ENCODE results near the gene MARCHF3.
"Not testable (repeated sequence)": the region's sequence is repeated elsewhere in the genome, so short reads cannot be mapped to it uniquely, and the experiment has no call there.

The MARCHF3 gene

GRCh38 chr5:127051591-127051990 lies 21.2 kb upstream of the MARCHF3 start:
- in situ Hi-C loops (cut with MboI; ENCODE audit: low sequenced_read_pairs) = no loop called here

GRCh38 chr5:127046343-127047072 lies 16.1 kb upstream of the MARCHF3 start:
- in situ Hi-C loops (cut with MboI; ENCODE audit: low sequenced_read_pairs) = no loop called here

GRCh38 chr5:127042593-127042992 lies 12.2 kb upstream of the MARCHF3 start:
- in situ Hi-C loops (cut with MboI; ENCODE audit: low sequenced_read_pairs) = no loop called here

GRCh38 chr5:127041571-127041970 lies 11.2 kb upstream of the MARCHF3 start:
- in situ Hi-C loops (cut with MboI; ENCODE audit: low sequenced_read_pairs) = no loop called here

GRCh38 chr5:127040796-127041520 lies 10.6 kb upstream of the MARCHF3 start:
- in situ Hi-C loops (cut with MboI; ENCODE audit: low sequenced_read_pairs) = no loop called here

- in situ Hi-C loops (cut with MboI; ENCODE audit: low sequenced_read_pairs) = no loop called here
Measured at GRCh38 chr5:127038550-127038949, 8.2 kb upstream of the MARCHF3 start.

GRCh38 chr5:127031863-127032232 lies 1.5 kb upstream of the MARCHF3 start:
- in situ Hi-C loops (cut with MboI; ENCODE audit: low sequenced_read_pairs) = no loop called here

- in situ Hi-C loops (cut with MboI; ENCODE audit: low sequenced_read_pairs) = no loop called here
Measured at GRCh38 chr5:127031147-127031862, 947 bp upstream of the MARCHF3 start.

GRCh38 chr5:127029581-127030258 lies 638 bp downstream of the MARCHF3 start:
- in situ Hi-C loops (cut with MboI; ENCODE audit: low sequenced_read_pairs) = no loop called here

- in situ Hi-C loops (cut with MboI; ENCODE audit: low sequenced_read_pairs) = no loop called here
Measured at GRCh38 chr5:127028822-127029457, 1.4 kb downstream of the MARCHF3 start.

GRCh38 chr5:127027539-127027938 lies 2.8 kb downstream of the MARCHF3 start:
- in situ Hi-C loops (cut with MboI; ENCODE audit: low sequenced_read_pairs) = no loop called here

GRCh38 chr5:127026166-127026565 lies 4.2 kb downstream of the MARCHF3 start:
- in situ Hi-C loops (cut with MboI; ENCODE audit: low sequenced_read_pairs) = no loop called here

- in situ Hi-C loops (cut with MboI; ENCODE audit: low sequenced_read_pairs) = no loop called here
Measured at GRCh38 chr5:127025467-127025866, 4.9 kb downstream of the MARCHF3 start.

- in situ Hi-C loops (cut with MboI; ENCODE audit: low sequenced_read_pairs) = no loop called here
Measured at GRCh38 chr5:127024821-127025220, 5.5 kb downstream of the MARCHF3 start.

GRCh38 chr5:127023552-127024191 lies 6.7 kb downstream of the MARCHF3 start:
- in situ Hi-C loops (cut with MboI; ENCODE audit: low sequenced_read_pairs) = not testable (repeated sequence)

GRCh38 chr5:127022846-127023245 lies 7.5 kb downstream of the MARCHF3 start:
- in situ Hi-C loops (cut with MboI; ENCODE audit: low sequenced_read_pairs) = no loop called here

- in situ Hi-C loops (cut with MboI; ENCODE audit: low sequenced_read_pairs) = no loop called here
Measured at GRCh38 chr5:127019928-127020327, 10.4 kb downstream of the MARCHF3 start.

- in situ Hi-C loops (cut with MboI; ENCODE audit: low sequenced_read_pairs) = not testable (repeated sequence)
Measured at GRCh38 chr5:127016722-127017121, 13.6 kb downstream of the MARCHF3 start.

- in situ Hi-C loops (cut with MboI; ENCODE audit: low sequenced_read_pairs) = no loop called here
Measured at GRCh38 chr5:127015716-127016115, 14.6 kb downstream of the MARCHF3 start.

- in situ Hi-C loops (cut with MboI; ENCODE audit: low sequenced_read_pairs) = no loop called here
Measured at GRCh38 chr5:127014573-127014972, 15.8 kb downstream of the MARCHF3 start.
